AG09309 (cell line): Measurements from ENCODE around the gene CTCFL.

Experiments used
- DNase-seq: peaks from one replicate; pipeline ENCODE4 v3.0.0-alpha.2; 2010; ENCODE audit warnings: low read depth
- H3K4me3 ChIP-seq: 2 replicates; pipeline ENCODE4 v1.5.1; 2011; ENCODE audit warnings: mild to moderate bottlenecking, low read depth, low read length, moderate library complexity; ENCODE audit not compliant: control insufficient read depth
- TF ChIP-seq, protein P1 (sequence below): IDR thresholded peaks from 2 replicates; pipeline ENCODE4 v1.5.1; 2011; ENCODE audit warnings: mild to moderate bottlenecking, low read depth, low read length, inconsistent platforms; ENCODE audit not compliant: insufficient read depth, control insufficient read depth; ENCODE audit errors: missing control alignments

Gene CTCFL

DNA sequence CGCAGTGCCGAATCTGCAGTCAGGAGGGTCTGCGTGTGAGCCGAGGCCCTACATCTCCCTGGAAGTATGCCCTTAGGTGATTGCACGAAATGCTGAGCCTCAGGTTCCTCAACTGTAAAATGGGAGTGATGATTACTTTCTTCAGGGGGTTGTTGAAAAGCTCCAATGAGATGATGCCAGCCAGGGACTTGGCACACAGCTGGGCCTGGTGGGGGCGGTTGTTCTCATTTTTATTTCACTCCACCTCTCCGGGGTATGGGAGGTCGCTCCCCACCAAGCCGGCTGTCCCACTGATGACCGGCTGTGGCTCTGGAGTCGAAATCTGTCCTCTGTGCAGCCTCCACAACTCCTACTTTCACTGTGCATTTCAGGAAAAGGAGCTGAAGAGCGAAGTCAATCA is 44.0 kb upstream of the CTCFL start:
- no peak for DNase-seq
- TF ChIP-seq, protein P1, sequence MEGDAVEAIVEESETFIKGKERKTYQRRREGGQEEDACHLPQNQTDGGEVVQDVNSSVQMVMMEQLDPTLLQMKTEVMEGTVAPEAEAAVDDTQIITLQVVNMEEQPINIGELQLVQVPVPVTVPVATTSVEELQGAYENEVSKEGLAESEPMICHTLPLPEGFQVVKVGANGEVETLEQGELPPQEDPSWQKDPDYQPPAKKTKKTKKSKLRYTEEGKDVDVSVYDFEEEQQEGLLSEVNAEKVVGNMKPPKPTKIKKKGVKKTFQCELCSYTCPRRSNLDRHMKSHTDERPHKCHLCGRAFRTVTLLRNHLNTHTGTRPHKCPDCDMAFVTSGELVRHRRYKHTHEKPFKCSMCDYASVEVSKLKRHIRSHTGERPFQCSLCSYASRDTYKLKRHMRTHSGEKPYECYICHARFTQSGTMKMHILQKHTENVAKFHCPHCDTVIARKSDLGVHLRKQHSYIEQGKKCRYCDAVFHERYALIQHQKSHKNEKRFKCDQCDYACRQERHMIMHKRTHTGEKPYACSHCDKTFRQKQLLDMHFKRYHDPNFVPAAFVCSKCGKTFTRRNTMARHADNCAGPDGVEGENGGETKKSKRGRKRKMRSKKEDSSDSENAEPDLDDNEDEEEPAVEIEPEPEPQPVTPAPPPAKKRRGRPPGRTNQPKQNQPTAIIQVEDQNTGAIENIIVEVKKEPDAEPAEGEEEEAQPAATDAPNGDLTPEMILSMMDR, result no peak
- H3K4me3 ChIP-seq, result no peak overlapping the region

DNA sequence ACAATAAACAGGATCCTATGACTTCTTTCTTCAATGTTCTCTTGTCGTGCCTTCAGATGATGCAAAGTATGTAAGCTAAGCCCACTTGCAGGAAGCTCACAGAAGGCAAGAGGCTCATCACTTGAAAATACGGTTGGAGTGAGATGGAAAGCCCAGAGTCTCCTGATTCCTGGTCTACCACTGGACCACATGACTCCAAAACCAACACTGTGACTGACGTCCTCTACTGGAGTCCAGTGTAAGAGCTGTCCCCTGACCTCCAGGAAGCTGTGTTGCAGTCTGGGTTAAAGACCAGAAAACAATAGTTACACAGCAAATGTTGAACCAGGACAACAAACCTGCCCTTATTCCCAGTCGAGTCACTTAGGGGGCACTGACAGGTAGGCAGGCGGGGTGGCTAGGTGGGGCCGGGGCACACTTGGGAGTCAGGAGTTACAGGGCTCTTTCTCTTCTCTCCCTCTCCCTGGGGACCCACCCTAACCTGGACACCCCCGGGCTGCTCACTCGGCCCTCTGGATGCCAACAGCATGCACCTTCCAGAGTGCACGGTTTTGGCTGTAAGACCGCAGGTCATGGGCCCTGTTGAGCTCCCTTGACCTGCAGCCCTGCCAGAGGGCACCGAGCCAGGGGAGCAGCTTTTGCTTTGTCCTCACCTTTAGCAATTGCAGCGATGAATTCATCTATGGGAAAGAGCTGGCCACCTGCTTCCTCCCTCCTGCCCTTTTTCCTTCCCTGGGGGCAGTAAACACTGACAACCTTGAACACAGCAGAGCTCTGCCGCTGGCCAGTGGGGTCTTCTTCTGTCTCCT is 43.4 kb upstream of the CTCFL start:
- TF ChIP-seq, protein P1, result no peak
- DNase-seq, result no peak
- no peak overlapping the region for H3K4me3 ChIP-seq

DNA sequence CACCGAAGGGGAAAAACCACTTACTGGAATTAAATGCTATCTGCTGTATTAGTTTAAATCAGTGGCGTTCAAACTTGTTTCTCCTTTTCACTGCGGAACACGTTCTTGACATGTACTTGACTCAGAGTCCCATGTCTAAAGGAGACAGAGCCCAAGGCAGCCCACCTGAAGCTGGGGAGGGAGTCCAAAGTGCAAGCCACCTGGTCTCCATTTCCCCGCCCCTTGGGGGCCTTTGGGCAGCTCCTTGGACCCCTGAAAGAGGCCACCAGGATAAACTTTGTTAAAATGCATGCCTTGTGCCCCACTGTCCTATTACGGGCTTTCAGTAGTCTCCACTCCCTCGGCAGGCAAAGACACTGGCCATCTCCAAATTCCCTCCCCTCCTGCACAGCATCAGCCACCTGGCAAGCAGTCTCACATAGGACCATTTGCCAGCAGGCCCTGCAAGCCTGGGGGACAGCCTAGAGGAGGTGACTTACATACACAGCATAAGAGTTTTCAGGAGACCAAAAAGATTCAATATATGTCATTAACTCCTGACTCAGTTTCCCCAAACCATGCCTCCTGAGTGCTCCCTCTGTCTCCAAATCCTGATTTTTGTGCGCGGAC is 42.6 kb upstream of the CTCFL start:
- no peak for DNase-seq
- TF ChIP-seq, protein P1, result no peak
- H3K4me3 ChIP-seq, result no peak overlapping the region

DNA sequence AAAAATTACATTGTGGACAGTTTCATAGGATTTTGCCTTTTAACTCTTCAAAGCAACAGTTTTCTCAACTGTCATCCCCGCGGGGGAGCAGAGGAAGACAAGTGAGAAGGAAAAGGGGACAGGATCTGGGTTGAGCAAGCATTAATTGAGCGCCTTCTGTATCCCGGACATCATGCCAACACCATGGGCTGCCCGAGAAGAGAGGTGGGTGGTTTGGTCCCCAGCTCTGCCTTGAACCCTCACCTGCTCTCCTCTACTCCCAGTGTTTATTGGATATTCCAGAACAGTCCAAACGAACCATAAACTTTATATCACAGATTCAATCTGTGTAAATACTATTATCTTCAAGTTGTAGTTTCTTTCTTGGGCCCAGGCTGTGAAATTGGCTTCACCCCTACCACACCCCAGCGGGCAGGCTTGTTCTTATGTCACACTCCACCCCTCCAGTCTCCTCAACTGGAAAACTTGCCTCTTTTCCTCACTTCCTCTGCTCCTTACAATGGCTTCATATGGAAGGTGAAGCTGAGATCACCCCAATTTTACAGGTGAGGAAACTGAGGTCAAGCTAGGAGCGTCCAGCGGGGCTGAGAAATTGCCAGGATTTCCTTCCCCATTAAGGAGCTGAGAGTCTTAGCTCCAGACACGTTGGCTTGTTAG is 42.0 kb upstream of the CTCFL start:
- H3K4me3 ChIP-seq, result no peak overlapping the region
- TF ChIP-seq, protein P1, result no peak
- no peak for DNase-seq

DNA sequence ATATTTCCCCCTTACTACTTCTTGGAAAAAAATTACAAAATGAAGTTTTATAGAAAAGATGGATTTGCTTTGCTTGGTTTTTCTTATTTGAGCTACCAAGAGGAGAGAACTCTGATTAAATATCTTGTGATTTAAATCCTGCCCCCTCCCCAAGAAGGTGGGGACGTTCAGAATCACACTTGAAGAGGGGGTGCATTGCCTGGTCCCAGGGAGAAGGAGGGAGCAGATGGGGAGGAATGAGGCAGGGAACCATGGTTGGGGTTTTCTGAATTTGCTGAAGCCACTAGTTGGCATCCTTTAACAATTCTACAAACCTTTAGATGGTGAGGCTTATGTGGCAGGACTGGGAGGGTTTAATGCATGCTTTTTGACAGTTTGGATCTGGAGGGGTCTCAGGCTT is 41.5 kb upstream of the CTCFL start:
- no peak for DNase-seq
- H3K4me3 ChIP-seq, result no peak overlapping the region
- TF ChIP-seq, protein P1, result no peak

DNA sequence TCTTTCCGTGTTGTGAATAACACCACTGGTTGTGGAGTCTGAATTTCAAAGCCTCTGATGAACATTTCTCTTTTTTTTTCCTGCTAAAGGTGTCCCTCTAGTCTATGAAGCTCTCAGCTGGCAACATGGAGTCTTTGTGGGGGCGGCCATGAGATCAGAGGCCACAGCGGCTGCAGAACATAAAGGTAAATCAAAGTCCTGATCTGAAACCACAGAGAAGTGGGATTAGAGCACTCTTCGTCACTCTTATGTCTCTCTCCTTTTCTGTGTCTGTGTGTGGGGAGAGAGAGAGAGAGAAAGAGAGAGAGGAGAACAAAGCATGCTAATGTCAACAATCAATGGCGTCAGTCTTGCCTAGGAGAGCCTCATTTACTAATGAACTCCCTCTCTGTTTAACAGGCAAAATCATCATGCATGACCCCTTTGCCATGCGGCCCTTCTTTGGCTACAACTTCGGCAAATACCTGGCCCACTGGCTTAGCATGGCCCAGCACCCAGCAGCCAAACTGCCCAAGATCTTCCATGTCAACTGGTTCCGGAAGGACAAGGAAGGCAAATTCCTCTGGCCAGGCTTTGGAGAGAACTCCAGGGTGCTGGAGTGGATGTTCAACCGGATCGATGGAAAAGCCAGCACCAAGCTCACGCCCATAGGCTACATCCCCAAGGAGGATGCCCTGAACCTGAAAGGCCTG is 40.2 kb upstream of the CTCFL start:
- no peak for DNase-seq
- TF ChIP-seq, protein P1, result no peak
- H3K4me3 ChIP-seq, result no peak overlapping the region
